SK-N-SH (cell line): ENCODE results near the gene THEMIS. TPM values are rescaled to one million over a fixed set of nuclear protein-coding genes. Genes with fewer than 3 reads are reported as not detected.

Experiments used
- CTCF ChIA-PET: fragments of 300-600, 350-600 bp; formaldehyde crosslinking; extraction: SDS; loops from one replicate; lab custom pipeline; 2021; lab: Yijun Ruan, JAX
- POLR2A ChIA-PET: fragments of 350-600 bp; sonication (Branson Sonifier 250); formaldehyde crosslinking; extraction: SDS; loops from one replicate; lab custom pipeline; 2020; ENCODE audit warnings: antibody characterized with exemption, inconsistent platforms; lab: Yijun Ruan, JAX
- DNase-seq: peaks from one replicate; pipeline ENCODE4 v3.0.0; 2012
- H2AFZ ChIP-seq: fragments of 200-600 bp; sonication (generic); 2 replicates; pipeline ENCODE4 v1.8.1; 2016; ENCODE audit warnings: antibody characterized with exemption, mild to moderate bottlenecking, low read depth
- H3F3A ChIP-seq: fragments of 200-600 bp; sonication (generic); replicated peaks from 2 replicates; pipeline ENCODE3; 2016; ENCODE audit warnings: antibody characterized with exemption, mild to moderate bottlenecking; ENCODE audit not compliant: insufficient read depth
- H3K27ac ChIP-seq, 2 experiments: fragments of 200-500 bp in 1 of 2; fragments of 200-600 bp in 1 of 2; sonication (Bioruptor generic) in 1 of 2; sonication (generic), shearing (Covaris generic) in 1 of 2; 2 replicates each; pipeline versions ENCODE4 v1.5.1 to v1.6.1; 2014 to 2016; ENCODE audit warnings: low read depth in 2 of 2, inconsistent platforms in 1 of 2, low read length in 1 of 2, mild to moderate bottlenecking in 1 of 2, mixed read lengths in 1 of 2
- H3K27me3 ChIP-seq: fragments of 200-600 bp; sonication (generic), shearing (Covaris generic); 2 replicates; pipeline ENCODE4 v1.6.1; 2016; ENCODE audit warnings: mixed run types; ENCODE audit not compliant: insufficient read depth
- H3K36me3 ChIP-seq, 2 experiments: fragments of 200-500 bp in 1 of 2; fragments of 200-600 bp in 1 of 2; sonication (Bioruptor generic) in 1 of 2; sonication (generic) in 1 of 2; replicated peaks in 1 of 2; 2 replicates each; pipeline versions ENCODE3 to v1.5.1; 2014 to 2016; ENCODE audit warnings: low read length in 1 of 2, mild to moderate bottlenecking in 1 of 2; ENCODE audit not compliant: insufficient read depth in 2 of 2, control insufficient read depth in 1 of 2
- H3K4me1 ChIP-seq, 2 experiments: fragments of 200-500 bp in 1 of 2; fragments of 200-600 bp in 1 of 2; sonication (Bioruptor generic) in 1 of 2; sonication (generic), shearing (Covaris generic) in 1 of 2; 2 replicates each; pipeline versions ENCODE4 v1.5.1 to v1.6.1; 2014 to 2016; ENCODE audit warnings: low read depth in 1 of 2, low read length in 1 of 2, mixed run types in 1 of 2; ENCODE audit not compliant: insufficient read depth in 2 of 2, control insufficient read depth in 1 of 2
- H3K4me2 ChIP-seq: fragments of 200-600 bp; sonication (generic), shearing (Covaris generic); 2 replicates; pipeline ENCODE4 v1.6.1; 2017; ENCODE audit warnings: mixed run types
- H3K4me3 ChIP-seq, 2 experiments: fragments of 200-500 bp in 1 of 2; fragments of 200-600 bp in 1 of 2; sonication (Bioruptor generic) in 1 of 2; sonication (generic), shearing (Covaris generic) in 1 of 2; 2 replicates each; pipeline versions ENCODE4 v1.5.1 to v1.8.1; 2014 to 2016; ENCODE audit warnings: low read depth in 2 of 2, inconsistent platforms in 1 of 2, low read length in 1 of 2, mild to moderate bottlenecking in 1 of 2, mixed read lengths in 1 of 2, moderate library complexity in 1 of 2
- H3K79me2 ChIP-seq: fragments of 200-600 bp; sonication (generic); 2 replicates; pipeline ENCODE4 v1.8.1; 2017; ENCODE audit warnings: mild to moderate bottlenecking; ENCODE audit not compliant: insufficient read depth
- H3K9ac ChIP-seq: fragments of 200-600 bp; sonication (generic); 2 replicates; pipeline ENCODE4 v1.6.1; 2017; ENCODE audit warnings: mixed run types
- H3K9me2 ChIP-seq: fragments of 200-600 bp; sonication (generic); 2 replicates; pipeline ENCODE4 v1.6.1; 2017; ENCODE audit warnings: mixed run types
- H3K9me3 ChIP-seq: fragments of 200-600 bp; sonication (generic); 2 replicates; pipeline ENCODE4 v1.6.1; 2017; ENCODE audit warnings: mixed run types, mild to moderate bottlenecking, moderate library complexity
- H4K20me1 ChIP-seq: fragments of 200-600 bp; sonication (generic); 2 replicates; pipeline ENCODE4 v1.6.1; 2017; ENCODE audit warnings: mild to moderate bottlenecking, mixed run types; ENCODE audit not compliant: insufficient read depth
- EZH2phosphoT487 ChIP-seq: fragments of 200-600 bp; sonication (generic); IDR thresholded peaks from 2 replicates; pipeline ENCODE4 v1.6.1; 2017; ENCODE audit warnings: low read depth, mixed run types, mild to moderate bottlenecking, antibody characterized with exemption, moderate library complexity, borderline replicate concordance
- FOXM1 ChIP-seq: IDR thresholded peaks from 2 replicates; pipeline ENCODE4 v1.4.0; 2012; ENCODE audit warnings: low read depth, mild to moderate bottlenecking
- GABPA ChIP-seq: IDR thresholded peaks from 2 replicates; pipeline ENCODE4 v1.4.0; 2012; ENCODE audit warnings: low read depth, mild to moderate bottlenecking
- GATA2 ChIP-seq: sonication (generic); formaldehyde crosslinking; IDR thresholded peaks from 2 replicates; pipeline ENCODE4 v1.5.0; 2020; ENCODE audit warnings: mild to moderate bottlenecking, missing genetic modification reagents
- NRF1 ChIP-seq: IDR thresholded peaks from 2 replicates; pipeline ENCODE4 v1.6.1; 2012; ENCODE audit warnings: low read depth, mild to moderate bottlenecking, low read length
- REST ChIP-seq: IDR thresholded peaks from 2 replicates; pipeline ENCODE4 v1.6.1; 2012; ENCODE audit warnings: mild to moderate bottlenecking, low read depth, low read length, moderate library complexity
- WGBS: methylation state at CpG from one replicate; pipeline ENCODE4 v1.1.6; 2017; ENCODE audit warnings: low lambda C conversion rate; 5-methylcytosine and 5-hydroxymethylcytosine counted together
- polyA plus RNA-seq, 3 experiments: library from polyadenylated mRNA; depleted of rRNA; stranded (reverse); fragments of >200 nt; gene quantifications; 2 replicates each; pipeline ENCODE4 v1.2.3, GENCODE V29; 2012

The THEMIS gene
- polyA plus RNA-seq, 1 of the 3 experiments (the other 2 are of a cell fraction): not detected

DNA sequence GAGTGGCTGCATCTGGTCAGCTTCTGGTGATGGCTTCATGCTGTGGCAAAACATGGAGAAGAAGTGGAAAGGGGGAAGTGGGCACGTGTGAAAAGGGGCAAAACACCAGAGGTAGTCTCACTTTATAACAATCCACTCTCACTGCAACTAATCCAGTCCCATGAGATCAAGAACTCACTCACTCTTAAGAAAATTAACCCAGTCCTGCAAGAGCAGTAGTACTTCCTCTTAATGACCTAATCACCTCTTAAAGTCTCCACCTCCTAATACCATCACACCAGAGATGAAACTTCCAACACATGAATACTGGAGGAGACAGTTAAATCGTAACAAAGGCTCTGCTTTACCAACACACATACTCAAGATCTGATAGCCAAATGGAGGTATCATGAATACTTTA lies 152.6 kb downstream of the THEMIS start:
- POLR2A ChIA-PET: no interaction called here
- Histone ChIP-seq H4K20me1 (no peaks in the 10 kb centered on the region), H3K4me2 (no peak overlapping the region), H3K9me2 (no peaks in the 10 kb centered on the region), H3K9ac (no peak overlapping the region), H3K27me3 (no peaks in the 10 kb centered on the region), H3F3A (peaks cover 3% of the 10 kb centered on the region), H3K4me1 (no peaks in the 10 kb centered on the region), H3K36me3 (no peaks in the 10 kb centered on the region), H3K79me2 (no peaks in the 10 kb centered on the region), H3K27ac (no peak overlapping the region), H3K4me3 (no peak overlapping the region), H2AFZ (no peak overlapping the region), H3K9me3 (no peaks in the 10 kb centered on the region)
- 27% methylated on average over 2 of the region's 2 CpGs for WGBS
- CTCF ChIA-PET: interaction anchor here (1.7 kb wide), 1 partner anchor 11 kb away, joined by 9 read pairs; no protein-coding TSS in a partner anchor
- no peak for DNase-seq
- TF ChIP-seq EZH2phosphoT487 (no peak), REST (no peak), NRF1 (no peak), GATA2 (CRISPR knock-in tag) (no peak)
- TF ChIP-seq, all 33 proteins: peak for 0

DNA sequence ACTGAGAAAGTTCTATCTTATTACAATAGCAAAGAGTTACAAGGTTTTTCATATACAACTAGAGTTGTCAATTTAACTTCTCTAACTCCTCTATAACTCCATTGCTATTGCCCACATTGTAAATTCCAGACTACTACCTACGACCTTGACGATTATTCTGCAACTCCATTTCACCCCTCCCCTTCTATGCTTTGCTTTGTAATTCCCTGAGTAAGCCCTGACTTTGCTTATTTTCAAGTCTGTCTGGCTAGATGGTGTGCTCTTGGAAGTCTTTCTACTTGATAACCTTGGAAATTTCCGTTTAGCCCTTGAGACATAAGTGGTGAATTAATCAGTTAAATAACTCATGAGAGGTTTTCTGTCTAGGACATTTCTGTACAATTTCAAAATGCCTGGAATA lies 162.4 kb downstream of the THEMIS start:
- Histone ChIP-seq H3K9ac (no peak overlapping the region), H3K9me3 (no peaks in the 10 kb centered on the region), H3K4me2 (no peak overlapping the region), H3K27me3 (no peaks in the 10 kb centered on the region), H3K27ac (no peak overlapping the region), H3F3A (no peaks in the 10 kb centered on the region), H3K79me2 (no peaks in the 10 kb centered on the region), H2AFZ (no peak overlapping the region), H3K36me3 (no peaks in the 10 kb centered on the region), H3K4me3 (no peak overlapping the region), H4K20me1 (no peaks in the 10 kb centered on the region), H3K4me1 (no peaks in the 10 kb centered on the region), H3K9me2 (no peaks in the 10 kb centered on the region)
- DNase-seq: no peak
- TF ChIP-seq GABPA (no peak), REST (no peak), FOXM1 (no peak)
- ChIA-PET POLR2A (no interaction called here), CTCF (interaction anchor here (1.9 to 2.8 kb wide), 2 partner anchors 11 to 590 kb away, joined by 9 read pairs; no protein-coding TSS in a partner anchor)
- WGBS: 34% methylated on average over 3 of the region's 3 CpGs
